ENCODE results near the gene SYNGR3.
"Not testable (repeated sequence)": the region's sequence is repeated elsewhere in the genome, so short reads cannot be mapped to it uniquely, and the experiment has no call there.

The SYNGR3 gene

DNA sequence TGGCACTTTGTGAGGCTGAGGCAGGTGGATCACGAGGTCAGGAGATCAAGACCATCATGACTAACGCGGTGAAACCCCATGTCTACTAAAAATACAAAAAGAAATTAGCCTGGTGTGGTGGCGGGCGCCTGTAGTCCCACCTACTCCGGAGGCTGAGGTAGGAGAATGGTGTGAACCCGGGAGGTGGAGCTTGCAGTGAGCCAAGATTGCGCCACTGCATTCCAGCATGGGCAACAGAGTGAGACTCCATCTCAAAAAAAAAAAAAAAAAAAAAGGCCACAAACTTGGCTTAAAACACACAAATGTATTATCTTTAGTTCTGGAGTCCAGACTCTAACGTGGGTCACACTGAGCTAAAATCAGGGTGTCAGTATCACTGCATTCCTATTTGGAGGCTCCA is 22.0 kb downstream of the SYNGR3 start:
- not testable (repeated sequence) for DNase-seq

DNA sequence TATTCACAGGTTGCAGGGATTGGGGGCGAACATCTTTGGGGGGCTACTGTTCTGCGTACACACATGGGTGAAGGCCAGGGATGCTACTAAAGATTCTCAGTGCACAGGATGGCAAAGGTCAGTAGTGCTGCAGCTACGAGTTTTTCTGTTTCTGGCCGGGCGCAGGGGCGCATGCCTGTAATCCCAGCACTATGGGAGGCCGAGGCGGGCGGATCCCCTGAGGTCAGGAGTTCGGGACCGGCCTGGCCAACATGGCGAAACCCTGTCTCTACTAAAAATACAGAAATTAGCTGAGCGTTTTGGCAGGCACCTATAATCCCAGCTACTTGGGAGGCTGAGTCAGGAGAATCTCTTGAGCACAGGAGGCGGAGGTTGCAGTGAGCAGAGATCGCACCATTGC is 23.8 kb downstream of the SYNGR3 start:
- no peak for DNase-seq

- no peak for DNase-seq
Measured at GRCh38 chr16:2015117-2015946, 25.6 kb downstream of the SYNGR3 start.

GRCh38 chr16:2015947-2016208 is 26.1 kb downstream of the SYNGR3 start:
- no peak for DNase-seq

DNA sequence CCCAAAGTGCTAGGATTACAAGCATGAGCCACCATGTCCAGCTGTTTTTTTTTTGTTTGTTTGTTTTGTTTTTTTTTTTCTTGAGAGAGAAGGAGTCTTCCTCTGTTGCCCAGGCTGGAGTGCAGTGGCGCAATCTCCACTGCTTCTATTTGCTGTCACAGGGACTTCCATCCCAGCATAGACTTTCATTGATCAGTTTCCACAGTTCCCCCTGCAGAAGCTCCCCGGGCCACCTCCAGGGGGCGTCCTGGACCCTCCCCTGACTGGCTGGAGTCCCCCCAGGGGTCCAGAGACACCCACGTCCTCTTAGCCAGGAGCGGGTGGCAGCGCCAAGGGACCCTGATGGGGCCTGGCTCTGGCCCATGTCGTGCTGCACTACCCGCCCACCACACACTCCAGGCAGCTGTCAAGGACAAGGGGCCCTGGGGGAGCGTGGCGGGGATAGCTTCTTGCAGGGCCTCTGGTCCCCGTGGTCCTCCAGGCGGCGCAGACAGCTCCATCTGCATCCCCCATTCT is 26.7 kb downstream of the SYNGR3 start:
- no peak for DNase-seq

DNA sequence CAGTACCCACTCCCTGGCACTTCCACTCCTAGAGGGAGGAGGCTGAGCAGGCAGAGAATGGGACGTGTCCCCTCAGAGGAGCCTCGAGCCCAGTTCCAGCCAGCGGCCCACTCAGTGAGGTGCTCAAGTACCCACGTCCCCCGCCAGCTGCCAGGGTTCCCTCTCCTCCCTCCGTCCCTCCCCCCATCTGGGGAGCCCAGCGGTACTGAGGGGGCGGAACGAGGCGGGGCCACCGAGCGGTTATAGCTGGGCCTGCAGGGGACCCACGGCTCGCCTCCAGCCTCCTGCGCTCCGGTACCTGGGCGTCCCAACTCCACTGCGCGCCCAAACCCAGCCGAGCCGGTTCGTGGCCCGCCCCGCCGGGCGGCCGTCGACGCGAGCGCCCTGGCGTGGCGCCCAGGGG is 29.7 kb downstream of the SYNGR3 start, which contains the start of gene NPW:
TSS of gene NPW (plus strand) at position 268 of the 403 bp plus-strand sequence.
- peak; percentile 43 for DNase-seq

- no peak for DNase-seq
Measured at GRCh38 chr16:2019921-2020831, 30.4 kb downstream of the SYNGR3 start.

- no peak for DNase-seq
Measured at GRCh38 chr16:2022723-2023091, 32.9 kb downstream of the SYNGR3 start.

- peak; percentile 97 for DNase-seq
Measured at GRCh38 chr16:2023092-2024031, 33.6 kb downstream of the SYNGR3 start.

DNA sequence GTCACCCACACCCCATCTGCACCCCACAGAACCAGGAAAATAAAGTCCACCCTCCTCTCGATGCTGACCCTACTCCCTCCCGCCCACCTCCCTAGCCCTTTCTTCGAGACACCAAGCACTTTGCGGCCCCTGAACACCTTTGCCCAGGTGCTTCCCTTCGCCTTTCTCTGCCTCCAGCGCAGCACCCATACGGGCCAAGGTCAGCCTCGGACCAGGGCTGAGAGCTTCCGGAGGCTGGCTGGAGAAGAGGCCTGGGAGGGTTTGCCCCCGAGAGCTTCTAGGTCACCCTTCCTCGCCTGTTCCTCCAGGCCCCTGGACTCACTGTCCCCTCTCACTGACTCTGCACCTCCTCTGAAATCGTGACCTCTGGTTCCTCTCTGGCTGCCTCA is 34.3 kb downstream of the SYNGR3 start:
- DNase-seq, result no peak

DNA sequence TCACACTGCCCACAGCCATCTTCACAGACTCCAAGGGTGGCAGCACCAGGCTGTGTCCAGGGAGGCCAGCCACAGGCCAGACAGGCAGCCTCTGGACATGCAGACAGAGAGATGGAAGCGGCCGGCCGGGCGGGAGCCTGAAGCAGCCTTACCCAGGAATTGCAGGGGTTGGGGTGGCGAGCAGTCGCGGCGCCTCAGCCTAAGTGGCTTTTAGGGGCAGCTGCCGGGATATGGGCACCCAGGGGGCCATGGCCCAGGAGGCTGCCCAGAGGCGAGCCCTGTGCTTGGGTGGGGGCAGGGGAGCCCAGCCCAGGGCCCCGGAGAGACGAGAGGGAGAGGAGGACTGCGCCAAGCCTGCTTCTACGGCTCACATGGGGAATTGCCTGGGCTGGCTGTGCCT is 35.5 kb downstream of the SYNGR3 start:
- DNase-seq, result no peak

DNA sequence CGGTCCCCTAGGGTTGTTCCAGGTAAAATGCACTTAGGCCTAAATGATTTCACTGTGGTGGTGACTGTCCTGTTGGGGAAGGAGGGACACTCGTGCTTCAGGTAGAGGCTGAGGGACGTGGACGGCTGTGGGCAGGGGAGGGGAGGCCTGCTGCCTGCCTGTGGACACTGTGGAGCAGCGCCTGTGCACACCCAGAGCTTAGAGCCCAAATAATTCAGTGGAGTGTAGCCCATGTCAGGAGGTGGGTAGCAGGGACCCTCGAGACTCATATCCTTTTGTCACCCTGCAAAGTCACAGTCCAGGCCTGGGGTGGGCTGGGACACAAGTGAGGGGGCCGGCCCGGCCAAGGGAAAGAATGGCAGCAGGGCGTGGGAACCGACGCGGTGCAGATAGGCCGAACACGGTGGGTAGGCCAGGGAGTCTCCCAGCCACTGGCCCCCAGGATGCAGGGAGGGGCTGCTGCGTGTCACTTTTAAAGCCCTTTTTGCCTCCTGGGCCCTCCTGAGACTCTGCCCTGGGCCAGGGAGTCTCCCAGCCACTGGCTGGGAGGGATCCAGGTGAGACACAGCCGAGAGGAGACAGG is 36.2 kb downstream of the SYNGR3 start:
- DNase-seq, result no peak

- DNase-seq, result no peak
Measured at GRCh38 chr16:2026461-2027023, 36.8 kb downstream of the SYNGR3 start, which contains the start of gene NHERF2. TSS of gene NHERF2 (plus strand) at chr16:2026902. CDS start at chr16:2027006, 104 bp downstream.

GRCh38 chr16:2027024-2028010 is 37.5 kb downstream of the SYNGR3 start:
- no peak for DNase-seq

- DNase-seq, result no peak
Measured at GRCh38 chr16:2028146-2028545, 38.4 kb downstream of the SYNGR3 start.

DNA sequence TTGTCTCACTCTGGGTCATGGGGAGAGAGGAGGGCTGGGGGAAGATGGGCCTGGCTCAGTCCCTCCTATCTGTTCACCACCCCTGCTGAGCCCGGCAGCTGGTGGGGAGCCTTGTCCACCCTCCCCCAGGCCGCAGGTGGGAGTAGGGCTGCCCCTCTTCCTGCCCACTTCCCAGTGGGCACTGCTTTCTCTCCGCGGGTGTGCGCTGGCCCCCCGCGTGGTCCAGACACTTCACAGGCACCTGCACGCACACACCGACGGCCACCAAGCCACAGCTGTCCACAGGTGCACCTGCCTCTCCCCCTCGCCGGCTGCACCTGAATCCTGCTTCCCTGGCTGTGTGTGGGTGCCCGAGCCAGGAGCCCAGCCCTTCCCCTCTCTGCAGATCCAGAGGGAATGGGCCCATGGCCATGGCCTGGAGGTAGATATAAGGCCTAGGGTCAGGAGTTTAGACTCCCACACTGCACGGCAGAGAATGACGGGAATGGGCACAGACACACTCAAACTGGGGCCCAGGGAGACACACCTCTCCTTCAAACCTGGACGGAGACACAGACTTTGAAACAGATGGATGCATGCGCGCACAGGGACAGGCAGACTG is 39.0 kb downstream of the SYNGR3 start:
- no peak for DNase-seq

- DNase-seq, result no peak
Measured at GRCh38 chr16:2029350-2029749, 39.6 kb downstream of the SYNGR3 start.

DNA sequence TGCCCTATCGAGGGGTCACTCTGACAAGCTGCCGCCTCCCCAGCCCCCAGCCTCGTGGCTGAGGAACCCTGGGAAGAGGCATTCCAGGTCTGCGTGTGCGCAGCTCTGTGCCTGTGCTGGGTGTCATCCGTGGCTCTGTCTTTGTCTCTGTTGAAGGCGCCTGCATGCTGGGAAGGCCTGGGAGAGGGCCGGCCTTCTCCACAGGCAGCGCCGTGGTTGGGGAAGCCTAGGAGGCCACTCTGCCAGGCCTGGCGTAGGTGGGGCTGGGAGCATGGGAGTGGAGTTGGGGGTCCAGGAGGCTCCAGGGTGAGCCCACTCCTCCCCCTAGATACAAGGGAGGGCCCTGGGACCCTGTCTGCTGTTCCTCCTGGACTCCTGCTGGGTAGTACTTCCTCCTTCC is 40.3 kb downstream of the SYNGR3 start:
- no peak for DNase-seq

DNA sequence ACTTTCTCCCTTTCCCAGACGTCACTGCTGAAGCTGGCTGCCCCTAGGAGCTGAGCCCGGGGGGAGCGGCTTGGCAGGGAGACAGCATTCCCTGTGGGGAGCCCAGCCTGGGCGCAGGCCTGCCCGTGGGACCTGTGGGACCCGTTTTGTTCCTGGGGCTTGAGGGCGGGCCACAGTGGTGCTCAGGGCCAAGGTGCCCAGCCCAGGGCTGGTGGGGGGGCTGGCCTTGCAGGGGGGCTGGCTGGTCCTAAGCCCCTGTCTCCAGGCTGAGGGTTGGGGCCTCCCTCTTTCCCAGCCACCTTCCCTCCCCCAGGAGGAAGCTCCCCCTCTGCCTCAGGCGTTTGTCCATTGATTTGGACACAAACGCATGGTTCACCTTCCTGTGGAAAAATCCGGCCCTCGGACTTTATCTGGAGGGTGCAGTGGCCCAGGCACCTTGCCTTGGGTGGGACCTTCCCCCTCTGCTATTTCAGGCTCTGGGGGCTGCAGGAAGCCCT is 41.4 kb downstream of the SYNGR3 start:
- no peak for DNase-seq
